ENCODE data around the gene ARHGEF7.
"Not testable (repeated sequence)": the region's sequence is repeated elsewhere in the genome, so short reads cannot be mapped to it uniquely, and the experiment has no call there.

ARHGEF7 gene

GRCh38 chr13:111174377-111175114, 59.4 kb downstream of the ARHGEF7 start:
- DNase-seq, result no peak

- DNase-seq, result no peak
These were observed 60.3 kb downstream of the ARHGEF7 start for GRCh38 chr13:111175372-111175771.

GRCh38 chr13:111175935-111176334, 60.8 kb downstream of the ARHGEF7 start:
- no peak for DNase-seq

- no peak for DNase-seq
These were observed 61.3 kb downstream of the ARHGEF7 start for GRCh38 chr13:111176421-111176820.

GRCh38 chr13:111177081-111177711, 62.1 kb downstream of the ARHGEF7 start:
- DNase-seq, result no peak

GRCh38 chr13:111177921-111178320, 62.8 kb downstream of the ARHGEF7 start:
- no peak for DNase-seq

- no peak for DNase-seq
These were observed 63.3 kb downstream of the ARHGEF7 start for GRCh38 chr13:111178402-111178801.

- DNase-seq, result no peak
These were observed 65.0 kb downstream of the ARHGEF7 start for GRCh38 chr13:111179908-111180760.

- no peak for DNase-seq
These were observed 66.9 kb downstream of the ARHGEF7 start for GRCh38 chr13:111181977-111182376.

- DNase-seq, result no peak
These were observed 68.1 kb downstream of the ARHGEF7 start for GRCh38 chr13:111183087-111183645.

- no peak for DNase-seq
These were observed 68.8 kb downstream of the ARHGEF7 start for GRCh38 chr13:111183959-111184358.

GRCh38 chr13:111184458-111185401, 69.6 kb downstream of the ARHGEF7 start:
- DNase-seq, result no peak

- no peak for DNase-seq
These were observed 71.3 kb downstream of the ARHGEF7 start for GRCh38 chr13:111186305-111186935.

- DNase-seq, result no peak
These were observed 72.9 kb downstream of the ARHGEF7 start for GRCh38 chr13:111187960-111188541.

- DNase-seq, result not testable (repeated sequence)
These were observed 74.0 kb downstream of the ARHGEF7 start for GRCh38 chr13:111189064-111189505.

GRCh38 chr13:111189516-111189915, 74.4 kb downstream of the ARHGEF7 start:
- DNase-seq, result not testable (repeated sequence)

GRCh38 chr13:111193223-111193622, 78.1 kb downstream of the ARHGEF7 start:
- DNase-seq, result not testable (repeated sequence)

- not testable (repeated sequence) for DNase-seq
These were observed 79.5 kb downstream of the ARHGEF7 start for GRCh38 chr13:111194651-111195050.

GRCh38 chr13:111198732-111199378, 83.7 kb downstream of the ARHGEF7 start:
- DNase-seq, result not testable (repeated sequence)

- DNase-seq, result no peak
These were observed 86.3 kb downstream of the ARHGEF7 start for GRCh38 chr13:111201304-111201940.

Measured in DMS 273 treated with DMSO at 0.1 percent for 48 hours (cell line).